Diencephalon (tissue), 1 donor: ENCODE data around the gene SPZ1. TPM values are rescaled to one million over a fixed set of nuclear protein-coding genes. Genes with fewer than 3 reads are reported as not detected.
A peak's percentile ranks its signal among the peaks of the same experiment; 100 is the strongest.

Experiments used
- small RNA-seq: library from RNA; depleted of rRNA; stranded (forward); fragments of <200 nt; gene quantifications from one replicate; pipeline ENCODE3, GENCODE V24; 2014
- total RNA-seq: library from RNA; depleted of rRNA; stranded (reverse); fragments of >200 nt; gene quantifications from one replicate; pipeline ENCODE4 v1.2.3, GENCODE V29; 2014

The SPZ1 gene, protein sequence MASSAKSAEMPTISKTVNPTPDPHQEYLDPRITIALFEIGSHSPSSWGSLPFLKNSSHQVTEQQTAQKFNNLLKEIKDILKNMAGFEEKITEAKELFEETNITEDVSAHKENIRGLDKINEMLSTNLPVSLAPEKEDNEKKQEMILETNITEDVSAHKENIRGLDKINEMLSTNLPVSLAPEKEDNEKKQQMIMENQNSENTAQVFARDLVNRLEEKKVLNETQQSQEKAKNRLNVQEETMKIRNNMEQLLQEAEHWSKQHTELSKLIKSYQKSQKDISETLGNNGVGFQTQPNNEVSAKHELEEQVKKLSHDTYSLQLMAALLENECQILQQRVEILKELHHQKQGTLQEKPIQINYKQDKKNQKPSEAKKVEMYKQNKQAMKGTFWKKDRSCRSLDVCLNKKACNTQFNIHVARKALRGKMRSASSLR
- total RNA-seq, result not detected

DNA sequence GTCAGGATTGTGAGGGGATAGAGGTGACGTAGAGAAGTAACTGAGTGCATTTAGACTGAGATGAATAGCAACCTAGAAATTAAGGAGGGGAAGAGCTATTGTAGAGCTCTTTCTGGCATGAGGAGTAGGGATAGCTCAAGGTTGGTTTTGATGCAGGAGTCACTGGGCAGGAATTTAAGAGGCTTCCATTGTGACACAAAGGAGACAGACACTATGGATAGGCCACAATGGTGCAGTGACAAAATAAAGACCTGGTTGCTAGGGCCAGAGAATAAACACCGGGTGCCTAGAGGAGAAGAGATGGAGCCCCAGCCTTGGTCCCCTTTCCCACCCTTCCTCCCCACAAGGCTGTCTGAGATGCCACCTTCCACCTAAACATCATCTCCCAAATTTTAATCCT, at the start of gene SPZ1:
Gene SPZ1 (plus strand): TSS at position 301 of the 400 bp plus-strand sequence. CDS start 214 bp downstream, outside the sequence.

Small RNA genes lying within 50 kb of the gene (small RNA-seq; reads per million reads assigned to genes)
- gene AC026410.2 (not detected), gene RF00322 (not detected), gene RNU6-211P (2.6 reads per million, percentile 89 among the genes with 10 or more reads in this experiment)

Other genes with a start within 250 kb of the SPZ1 start
- gene SERINC5, start 64.0 kb upstream of the SPZ1 start, total RNA-seq, result 58.6 TPM
- gene ZFYVE16, start 88.1 kb downstream of the SPZ1 start, total RNA-seq, result 72.7 TPM
- 22.6 TPM for gene FAM151B, start 168.1 kb downstream of the SPZ1 start, total RNA-seq